SK-N-SH (cell line): ENCODE data around the gene PRKCD. TPM values are rescaled to one million over a fixed set of nuclear protein-coding genes. Genes with fewer than 3 reads are reported as not detected.
A peak's percentile ranks its signal among the peaks of the same experiment; 100 is the strongest.

Source experiments
- CTCF ChIA-PET: fragments of 300-600, 350-600 bp; formaldehyde crosslinking; extraction: SDS; loops from one replicate; lab custom pipeline; 2021; lab: Yijun Ruan, JAX
- POLR2A ChIA-PET: fragments of 350-600 bp; sonication (Branson Sonifier 250); formaldehyde crosslinking; extraction: SDS; loops from one replicate; lab custom pipeline; 2020; ENCODE audit warnings: antibody characterized with exemption, inconsistent platforms; lab: Yijun Ruan, JAX
- DNase-seq: peaks from one replicate; pipeline ENCODE4 v3.0.0; 2012
- H2AFZ ChIP-seq: fragments of 200-600 bp; sonication (generic); 2 replicates; pipeline ENCODE4 v1.8.1; 2016; ENCODE audit warnings: antibody characterized with exemption, mild to moderate bottlenecking, low read depth
- H3F3A ChIP-seq: fragments of 200-600 bp; sonication (generic); replicated peaks from 2 replicates; pipeline ENCODE3; 2016; ENCODE audit warnings: antibody characterized with exemption, mild to moderate bottlenecking; ENCODE audit not compliant: insufficient read depth
- H3K27ac ChIP-seq, 2 experiments: fragments of 200-500 bp in 1 of 2; fragments of 200-600 bp in 1 of 2; sonication (Bioruptor generic) in 1 of 2; sonication (generic), shearing (Covaris generic) in 1 of 2; 2 replicates each; pipeline versions ENCODE4 v1.5.1 to v1.6.1; 2014 to 2016; ENCODE audit warnings: low read depth in 2 of 2, inconsistent platforms in 1 of 2, low read length in 1 of 2, mild to moderate bottlenecking in 1 of 2, mixed read lengths in 1 of 2
- H3K27me3 ChIP-seq: fragments of 200-600 bp; sonication (generic), shearing (Covaris generic); 2 replicates; pipeline ENCODE4 v1.6.1; 2016; ENCODE audit warnings: mixed run types; ENCODE audit not compliant: insufficient read depth
- H3K36me3 ChIP-seq, 2 experiments: fragments of 200-500 bp in 1 of 2; fragments of 200-600 bp in 1 of 2; sonication (Bioruptor generic) in 1 of 2; sonication (generic) in 1 of 2; replicated peaks in 1 of 2; 2 replicates each; pipeline versions ENCODE3 to v1.5.1; 2014 to 2016; ENCODE audit warnings: low read length in 1 of 2, mild to moderate bottlenecking in 1 of 2; ENCODE audit not compliant: insufficient read depth in 2 of 2, control insufficient read depth in 1 of 2
- H3K4me1 ChIP-seq, 2 experiments: fragments of 200-500 bp in 1 of 2; fragments of 200-600 bp in 1 of 2; sonication (Bioruptor generic) in 1 of 2; sonication (generic), shearing (Covaris generic) in 1 of 2; 2 replicates each; pipeline versions ENCODE4 v1.5.1 to v1.6.1; 2014 to 2016; ENCODE audit warnings: low read depth in 1 of 2, low read length in 1 of 2, mixed run types in 1 of 2; ENCODE audit not compliant: insufficient read depth in 2 of 2, control insufficient read depth in 1 of 2
- H3K4me2 ChIP-seq: fragments of 200-600 bp; sonication (generic), shearing (Covaris generic); 2 replicates; pipeline ENCODE4 v1.6.1; 2017; ENCODE audit warnings: mixed run types
- H3K4me3 ChIP-seq, 2 experiments: fragments of 200-500 bp in 1 of 2; fragments of 200-600 bp in 1 of 2; sonication (Bioruptor generic) in 1 of 2; sonication (generic), shearing (Covaris generic) in 1 of 2; 2 replicates each; pipeline versions ENCODE4 v1.5.1 to v1.8.1; 2014 to 2016; ENCODE audit warnings: low read depth in 2 of 2, inconsistent platforms in 1 of 2, low read length in 1 of 2, mild to moderate bottlenecking in 1 of 2, mixed read lengths in 1 of 2, moderate library complexity in 1 of 2
- H3K79me2 ChIP-seq: fragments of 200-600 bp; sonication (generic); 2 replicates; pipeline ENCODE4 v1.8.1; 2017; ENCODE audit warnings: mild to moderate bottlenecking; ENCODE audit not compliant: insufficient read depth
- H3K9ac ChIP-seq: fragments of 200-600 bp; sonication (generic); 2 replicates; pipeline ENCODE4 v1.6.1; 2017; ENCODE audit warnings: mixed run types
- H3K9me2 ChIP-seq: fragments of 200-600 bp; sonication (generic); 2 replicates; pipeline ENCODE4 v1.6.1; 2017; ENCODE audit warnings: mixed run types
- H3K9me3 ChIP-seq: fragments of 200-600 bp; sonication (generic); 2 replicates; pipeline ENCODE4 v1.6.1; 2017; ENCODE audit warnings: mixed run types, mild to moderate bottlenecking, moderate library complexity
- H4K20me1 ChIP-seq: fragments of 200-600 bp; sonication (generic); 2 replicates; pipeline ENCODE4 v1.6.1; 2017; ENCODE audit warnings: mild to moderate bottlenecking, mixed run types; ENCODE audit not compliant: insufficient read depth
- CHD2 ChIP-seq: fragments of 150-350 bp; IDR thresholded peaks from 2 replicates; pipeline ENCODE4 v1.6.1; 2018; ENCODE audit warnings: low read length; ENCODE audit not compliant: partially characterized antibody
- CTCF ChIP-seq: fragments of 200-600 bp; sonication (generic); IDR thresholded peaks from 2 replicates; pipeline ENCODE4 v1.6.1; 2017; ENCODE audit warnings: antibody characterized with exemption, mild to moderate bottlenecking, moderate library complexity
- ELF1 ChIP-seq: IDR thresholded peaks from 2 replicates; pipeline ENCODE4 v1.4.0; 2012
- FOSL2 ChIP-seq: IDR thresholded peaks from 2 replicates; pipeline ENCODE4 v1.4.0; 2012; ENCODE audit warnings: low read depth, mild to moderate bottlenecking, moderate library complexity, borderline replicate concordance
- FOXJ3 ChIP-seq: sonication (generic); formaldehyde crosslinking; IDR thresholded peaks from 2 replicates; pipeline ENCODE4 v1.5.1; 2020; ENCODE audit warnings: mild to moderate bottlenecking, missing genetic modification reagents
- FOXM1 ChIP-seq: IDR thresholded peaks from 2 replicates; pipeline ENCODE4 v1.4.0; 2012; ENCODE audit warnings: low read depth, mild to moderate bottlenecking
- GATA2 ChIP-seq: sonication (generic); formaldehyde crosslinking; IDR thresholded peaks from 2 replicates; pipeline ENCODE4 v1.5.0; 2020; ENCODE audit warnings: mild to moderate bottlenecking, missing genetic modification reagents
- MXI1 ChIP-seq: IDR thresholded peaks from 2 replicates; pipeline ENCODE4 v1.6.1; 2012; ENCODE audit warnings: mild to moderate bottlenecking, low read depth, low read length, improper control_type of control experiment
- NFIC ChIP-seq: IDR thresholded peaks from 2 replicates; pipeline ENCODE4 v1.4.0; 2012; ENCODE audit warnings: borderline replicate concordance
- NRF1 ChIP-seq: IDR thresholded peaks from 2 replicates; pipeline ENCODE4 v1.6.1; 2012; ENCODE audit warnings: low read depth, mild to moderate bottlenecking, low read length
- PBX3 ChIP-seq: IDR thresholded peaks from 2 replicates; pipeline ENCODE4; 2012
- POLR2AphosphoS5 ChIP-seq: IDR thresholded peaks from 2 replicates; pipeline ENCODE4 v1.6.1; 2012; ENCODE audit warnings: low read depth, low read length
- RCOR1 ChIP-seq: fragments of 150-350 bp; IDR thresholded peaks from 2 replicates; pipeline ENCODE4 v1.6.1; 2017; ENCODE audit warnings: antibody characterized with exemption, low read length
- RFX5 ChIP-seq: IDR thresholded peaks from 2 replicates; pipeline ENCODE4 v1.6.1; 2012; ENCODE audit warnings: mild to moderate bottlenecking, improper control_type of control experiment, low read length
- SIN3A ChIP-seq: IDR thresholded peaks from 2 replicates; pipeline ENCODE4 v1.6.1; 2012; ENCODE audit warnings: low read depth, mild to moderate bottlenecking, low read length, moderate library complexity, borderline replicate concordance
- SMC3 ChIP-seq: IDR thresholded peaks from 2 replicates; pipeline ENCODE4 v1.6.1; 2012; ENCODE audit warnings: low read depth, low read length, improper control_type of control experiment
- TAF1 ChIP-seq: IDR thresholded peaks from 2 replicates; pipeline ENCODE4 v1.6.1; 2012; ENCODE audit warnings: low read depth, mild to moderate bottlenecking, low read length, moderate library complexity, borderline replicate concordance
- USF2 ChIP-seq: fragments of 150-350 bp; IDR thresholded peaks from 2 replicates; pipeline ENCODE4 v1.6.1; 2017; ENCODE audit warnings: antibody characterized with exemption, low read length, low read depth, borderline replicate concordance
- YY1 ChIP-seq: IDR thresholded peaks from 2 replicates; pipeline ENCODE4 v1.4.0; 2012; ENCODE audit warnings: low read depth, mild to moderate bottlenecking
- ZBTB33 ChIP-seq: IDR thresholded peaks from 2 replicates; pipeline ENCODE4 v1.4.0; 2012; ENCODE audit warnings: low read depth, borderline replicate concordance
- WGBS: methylation state at CpG from one replicate; pipeline ENCODE4 v1.1.6; 2017; ENCODE audit warnings: low lambda C conversion rate; 5-methylcytosine and 5-hydroxymethylcytosine counted together
- polyA plus RNA-seq, 3 experiments: library from polyadenylated mRNA; depleted of rRNA; stranded (reverse); fragments of >200 nt; gene quantifications; 2 replicates each; pipeline ENCODE4 v1.2.3, GENCODE V29; 2012
- TF ChIP-seq, protein P1 (sequence below): fragments of 150-350 bp; IDR thresholded peaks from 2 replicates; pipeline ENCODE4 v1.6.1; 2016; ENCODE audit warnings: mild to moderate bottlenecking, low read depth, low read length
- TF ChIP-seq, protein P2 (sequence below): IDR thresholded peaks from 2 replicates; pipeline ENCODE4 v1.4.0; 2012; ENCODE audit warnings: low read depth

PRKCD gene
- 24.5 and 29.0 TPM in 2 replicates for polyA plus RNA-seq (2012; rRNA removed)
- 14.3 and 19.6 TPM in 2 replicates for polyA plus RNA-seq (2012; cell fraction: cytosol; rRNA removed)
- 28.9 and 32.1 TPM in 2 replicates for polyA plus RNA-seq (2012; cell fraction: nucleus; rRNA removed)

- peak within 1 kb of the TSS in 1 of 2 experiments; percentile 29; a peak in 1 of 4 replicates for H3K27ac ChIP-seq
These were observed at the start of gene PRKCD for GRCh38 chr3:53160660-53161449. TSS of gene PRKCD (plus strand) at chr3:53161209. CDS start at chr3:53178423, 17,214 bp downstream.

More at GRCh38 chr3:53160660-53161449, at the start of gene PRKCD:
- POLR2A ChIA-PET, result interaction anchor here (0.7 to 0.8 kb wide), 2 partner anchors 9 to 22 kb away, joined by 3 read pairs; no protein-coding TSS in a partner anchor
- 2% methylated on average over 36 of the region's 88 CpGs for WGBS
- peak within 1 kb of the TSS; percentile 92 for H3K4me2 ChIP-seq
- peak within 1 kb of the TSS; percentile 90 for H2AFZ ChIP-seq
- H3K9me2 ChIP-seq, result no peaks in the 10 kb centered on the region
- H3K9ac ChIP-seq, result peak within 1 kb of the TSS; percentile 72
- H3K36me3 ChIP-seq, result no peaks in the 10 kb centered on the region
- no peaks in the 10 kb centered on the region for H3K9me3 ChIP-seq
- H3K79me2 ChIP-seq, result peaks cover 8% of the 10 kb centered on the region; the same call in 1 of the 2 replicates
- CTCF ChIA-PET, result interaction anchor here (0.6 to 1.4 kb wide), 6 partner anchors 9 to 46 kb away, joined by 3 to 8 read pairs (median 3); no protein-coding TSS in a partner anchor
- no peaks in the 10 kb centered on the region for H4K20me1 ChIP-seq
- H3K4me1 ChIP-seq, result peaks cover 6 to 7% of the 10 kb centered on the region in 2 experiments; a peak in 2 of 4 replicates
- peak; percentile 54; the same call in 1 of the 2 replicates for TF ChIP-seq YY1
- TF ChIP-seq CHD2, result no peak
- 0 out of 2 replicates have a peak, but pooled peaks have one; percentile 21 for TF ChIP-seq RCOR1
- TF ChIP-seq NFIC, result peak; percentile 82
- no peak for TF ChIP-seq FOSL2
- no peak for TF ChIP-seq TAF1
- peak; percentile 27; the same call in 1 of the 2 replicates for TF ChIP-seq ELF1
- no peak for TF ChIP-seq NRF1
- TF ChIP-seq GATA2 (CRISPR knock-in tag), result no peak
- TF ChIP-seq ZBTB33, result no peak
- TF ChIP-seq SMC3, result 0 out of 2 replicates have a peak, but pooled peaks have one; percentile 6
- no peak for TF ChIP-seq FOXM1
- TF ChIP-seq, protein P1, sequence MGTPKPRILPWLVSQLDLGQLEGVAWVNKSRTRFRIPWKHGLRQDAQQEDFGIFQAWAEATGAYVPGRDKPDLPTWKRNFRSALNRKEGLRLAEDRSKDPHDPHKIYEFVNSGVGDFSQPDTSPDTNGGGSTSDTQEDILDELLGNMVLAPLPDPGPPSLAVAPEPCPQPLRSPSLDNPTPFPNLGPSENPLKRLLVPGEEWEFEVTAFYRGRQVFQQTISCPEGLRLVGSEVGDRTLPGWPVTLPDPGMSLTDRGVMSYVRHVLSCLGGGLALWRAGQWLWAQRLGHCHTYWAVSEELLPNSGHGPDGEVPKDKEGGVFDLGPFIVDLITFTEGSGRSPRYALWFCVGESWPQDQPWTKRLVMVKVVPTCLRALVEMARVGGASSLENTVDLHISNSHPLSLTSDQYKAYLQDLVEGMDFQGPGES, result no peak
- TF ChIP-seq SIN3A, result peak; percentile 14; the same call in 1 of the 2 replicates
- peak; percentile 44 for TF ChIP-seq CTCF
- TF ChIP-seq MXI1, result no peak
- peak; percentile 45; the same call in 1 of the 2 replicates for TF ChIP-seq PBX3
- no peak; the same call in 1 of the 2 replicates for TF ChIP-seq POLR2AphosphoS5
- no peak for TF ChIP-seq RFX5
- TF ChIP-seq USF2, result no peak
- no peak for TF ChIP-seq FOXJ3 (CRISPR knock-in tag)
- TF ChIP-seq, protein P2, sequence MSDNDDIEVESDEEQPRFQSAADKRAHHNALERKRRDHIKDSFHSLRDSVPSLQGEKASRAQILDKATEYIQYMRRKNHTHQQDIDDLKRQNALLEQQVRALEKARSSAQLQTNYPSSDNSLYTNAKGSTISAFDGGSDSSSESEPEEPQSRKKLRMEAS, result peak; percentile 15; the same call in 1 of the 2 replicates
- H3K4me3 ChIP-seq, result peak within 1 kb of the TSS; percentile 77 to 79
- peaks cover 4% of the 10 kb centered on the region for H3F3A ChIP-seq
- no peaks in the 10 kb centered on the region for H3K27me3 ChIP-seq
- peak; percentile 93 for DNase-seq
